Central memory CD8-positive, alpha-beta T cell (primary cell): ENCODE measurements around the gene CBLB.
A peak's percentile ranks its signal among the peaks of the same experiment; 100 is the strongest.

ENCODE experiments used
- ATAC-seq: fragments of 150-1000 bp; cut with Tn5 transposase; replicated peaks from 2 replicates; pipeline ENCODE4 v1.10.0; 2022; ENCODE audit warnings: mild to moderate bottlenecking, moderate FRiP score, moderate number of reproducible peaks; ENCODE audit not compliant: poor library complexity, severe bottlenecking; ENCODE audit errors: extremely low read depth
- DNase-seq, 2 donors: peaks; one replicate each; pipeline ENCODE4 v3.0.0; 2021; ENCODE audit warnings: low spot score in 2 of 2
- H3K27ac Mint-ChIP-seq: one replicate; pipeline ENCODE4 v1.8.0; 2022; ENCODE audit warnings: low read depth, mild to moderate bottlenecking, moderate library complexity, mixed read lengths
- H3K27me3 Mint-ChIP-seq: one replicate; pipeline ENCODE4 v1.8.0; 2022; ENCODE audit warnings: mixed read lengths
- H3K36me3 Mint-ChIP-seq: one replicate; pipeline ENCODE4 v1.8.0; 2022; ENCODE audit warnings: mild to moderate bottlenecking, moderate library complexity, mixed read lengths; ENCODE audit not compliant: insufficient read depth
- H3K4me1 Mint-ChIP-seq: one replicate; pipeline ENCODE4 v1.8.0; 2022; ENCODE audit warnings: mixed read lengths
- H3K4me3 Mint-ChIP-seq: one replicate; pipeline ENCODE4 v1.8.0; 2022; ENCODE audit warnings: mild to moderate bottlenecking, moderate library complexity, mixed read lengths
- H3K9me3 Mint-ChIP-seq: one replicate; pipeline ENCODE4 v1.8.0; 2022; ENCODE audit warnings: mixed read lengths

Gene CBLB

DNA sequence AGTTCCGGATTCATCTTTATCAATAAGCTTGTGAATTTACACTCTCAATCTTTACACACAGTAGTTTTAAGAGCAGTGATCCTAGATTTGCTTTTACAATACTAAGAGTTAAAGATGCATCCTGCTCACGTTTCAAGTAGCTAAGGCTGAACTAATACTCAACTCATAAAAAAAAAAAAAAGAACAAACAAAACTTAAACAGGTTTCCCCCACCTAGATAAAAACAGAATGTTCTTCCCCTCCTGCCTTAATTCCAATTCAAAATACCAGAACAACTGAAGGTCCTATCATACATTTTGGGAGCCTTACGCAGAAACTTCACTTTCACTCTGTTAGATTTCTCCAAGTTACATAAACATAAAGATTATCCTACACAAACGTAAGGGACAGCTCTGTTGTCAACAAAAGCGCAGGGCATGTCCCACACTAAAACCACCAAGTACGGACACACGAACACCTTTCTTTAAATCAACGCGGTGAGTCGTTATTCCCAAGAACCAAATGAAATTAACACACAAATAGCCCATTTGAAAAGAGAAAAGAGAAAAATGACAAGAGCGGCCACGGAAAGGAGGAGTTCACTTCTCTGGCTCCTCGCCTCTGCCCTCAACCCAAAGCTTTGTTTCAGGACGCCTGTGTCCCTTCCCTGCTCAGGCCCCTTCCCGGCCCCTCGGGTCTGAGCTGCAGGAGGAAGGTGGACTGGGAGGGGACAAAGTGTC, 941 bp downstream of the CBLB start:
- no peak for ATAC-seq
- DNase-seq = no peak
- Mint-ChIP-seq H3K27me3 (no peaks in the 10 kb centered on the region), H3K27ac (peak overlapping the region; percentile 97), H3K36me3 (peaks cover 46% of the 10 kb centered on the region), H3K9me3 (no peaks in the 10 kb centered on the region), H3K4me3 (peak overlapping the region; percentile 96), H3K4me1 (peaks cover 49% of the 10 kb centered on the region)

DNA sequence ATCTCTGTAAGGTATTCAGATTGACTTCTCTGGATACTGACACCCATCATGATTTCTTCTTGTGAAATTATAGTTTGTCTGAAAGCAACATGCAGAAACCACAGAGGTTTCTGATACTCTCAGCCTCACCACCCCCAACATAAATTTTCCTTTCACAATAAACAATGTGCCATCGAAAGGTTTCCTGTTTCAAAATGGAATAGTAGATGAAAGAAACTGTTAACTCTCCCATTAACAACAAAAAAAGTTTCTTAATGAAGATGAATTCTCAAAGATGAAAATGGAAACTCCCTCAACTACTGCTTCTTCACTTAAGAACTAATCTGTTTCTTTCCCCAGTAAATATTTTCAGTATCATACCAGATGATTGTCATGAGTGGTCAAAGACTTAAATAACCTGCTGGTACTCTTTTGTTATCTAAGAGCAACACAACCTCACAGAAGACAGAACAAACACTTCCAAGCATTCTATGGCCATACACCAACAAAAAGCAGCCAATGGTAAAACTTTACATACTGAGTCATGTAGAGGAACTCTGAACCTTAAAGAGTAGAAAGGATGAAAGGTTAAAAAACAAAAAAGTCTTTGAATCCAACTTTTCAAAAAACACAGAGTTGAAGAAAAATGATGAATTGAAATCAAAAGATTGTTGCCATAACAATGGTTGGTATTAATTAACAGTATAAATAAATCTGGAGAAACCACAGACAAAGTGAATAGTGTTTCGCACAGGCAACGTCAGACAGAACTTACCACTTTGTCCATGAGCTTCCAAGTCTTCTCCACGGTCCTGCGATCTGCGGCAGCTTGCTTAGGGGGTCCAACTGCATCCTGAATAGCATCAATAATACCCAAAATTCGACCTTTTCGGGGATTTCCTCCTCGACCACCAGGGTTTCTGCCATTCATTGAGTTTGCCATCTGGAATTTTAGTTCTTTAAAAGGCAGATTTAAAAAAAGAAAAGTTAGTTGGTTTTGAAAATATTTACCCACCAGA, 1.9 kb downstream of the CBLB start:
- Mint-ChIP-seq H3K4me3 (peak overlapping the region; percentile 96), H3K9me3 (no peaks in the 10 kb centered on the region), H3K27ac (peak overlapping the region; percentile 97), H3K4me1 (peaks cover 49% of the 10 kb centered on the region), H3K27me3 (no peaks in the 10 kb centered on the region), H3K36me3 (peaks cover 46% of the 10 kb centered on the region)
- DNase-seq (no peak), ATAC-seq (no peak)

DNA sequence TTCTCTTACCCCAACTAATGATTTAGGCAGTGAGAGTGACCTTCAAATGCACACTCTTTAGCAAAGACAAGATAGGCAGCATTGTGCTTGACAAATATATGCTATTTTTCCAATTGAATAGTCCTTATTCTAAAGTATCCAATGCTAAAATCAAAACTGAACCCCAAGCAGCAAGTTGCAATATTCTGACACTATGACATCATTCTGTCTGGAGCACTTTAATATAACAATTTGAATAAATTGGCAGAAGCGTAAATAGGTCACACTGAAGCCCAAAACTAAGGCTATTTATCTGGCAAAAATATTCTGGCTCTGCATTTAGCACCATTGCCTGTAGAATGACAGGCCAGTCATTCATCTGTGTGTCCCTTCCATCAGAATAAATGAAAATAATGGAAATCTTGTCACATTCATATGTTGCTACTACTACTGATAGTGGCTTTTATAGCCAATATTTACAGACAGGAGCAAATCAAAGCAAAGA, 2.9 kb downstream of the CBLB start:
- Mint-ChIP-seq H3K9me3 (no peaks in the 10 kb centered on the region), H3K4me3 (peak overlapping the region; percentile 96), H3K27ac (peak overlapping the region; percentile 97), H3K36me3 (peaks cover 45% of the 10 kb centered on the region), H3K4me1 (peaks cover 49% of the 10 kb centered on the region), H3K27me3 (no peaks in the 10 kb centered on the region)
- DNase-seq (no peak), ATAC-seq (no peak)

DNA sequence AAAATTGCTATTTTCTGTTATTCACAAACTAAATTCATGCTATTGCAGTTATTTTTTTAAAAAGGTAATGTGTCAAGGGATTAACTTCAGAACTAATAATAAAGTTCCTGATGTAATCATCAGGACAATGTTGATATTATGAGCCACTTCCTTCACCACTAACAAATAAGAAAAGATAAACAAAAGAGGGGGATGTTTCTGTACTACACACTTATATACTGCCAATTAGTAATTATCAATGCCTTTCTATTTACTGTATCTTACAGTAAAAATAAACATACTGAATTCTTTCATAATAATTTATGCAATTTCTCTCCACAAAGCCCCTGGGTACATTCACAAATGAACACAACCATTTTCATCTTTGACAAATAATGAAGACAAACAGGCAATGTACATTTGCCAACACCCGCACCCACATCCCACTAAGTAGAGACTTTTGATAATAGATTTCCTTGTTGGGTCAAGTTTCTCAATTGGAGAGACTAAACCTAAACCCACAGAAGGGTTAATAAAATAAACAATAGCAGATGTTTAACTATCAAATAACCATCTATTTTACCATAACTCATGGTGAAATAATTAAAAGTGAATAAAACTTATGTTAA, 3.7 kb downstream of the CBLB start:
- ATAC-seq = no peak
- Mint-ChIP-seq H3K27ac (no peak overlapping the region), H3K9me3 (no peaks in the 10 kb centered on the region), H3K27me3 (no peaks in the 10 kb centered on the region), H3K36me3 (peaks cover 46% of the 10 kb centered on the region), H3K4me3 (peak overlapping the region; percentile 96), H3K4me1 (peaks cover 45% of the 10 kb centered on the region)
- no peak for DNase-seq

DNA sequence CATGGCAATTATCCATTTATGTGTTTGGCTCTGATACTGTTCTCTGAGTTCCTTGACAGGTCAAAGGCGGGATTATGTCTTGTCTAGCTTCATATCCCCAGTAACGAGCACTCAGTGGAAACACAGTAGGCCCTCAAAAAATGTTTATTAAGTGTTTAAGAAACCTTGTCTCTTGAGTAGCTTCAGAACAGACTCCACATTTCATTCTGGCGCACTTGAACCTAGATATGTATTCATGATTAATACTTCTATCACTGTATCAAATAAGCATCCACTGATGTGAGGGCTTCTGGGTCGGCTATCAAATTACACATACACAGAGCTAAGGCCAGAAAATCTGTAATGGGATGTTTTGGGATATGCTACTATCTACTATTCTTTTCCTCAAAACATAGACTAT, 4.6 kb downstream of the CBLB start:
- DNase-seq (no peak), ATAC-seq (no peak)
- no peaks in the 10 kb centered on the region for H3K27me3 Mint-ChIP-seq
- H3K4me3 Mint-ChIP-seq = peak overlapping the region; percentile 96
- peaks cover 39% of the 10 kb centered on the region for H3K4me1 Mint-ChIP-seq
- H3K27ac Mint-ChIP-seq = no peak overlapping the region
- H3K9me3 Mint-ChIP-seq = no peaks in the 10 kb centered on the region
- H3K36me3 Mint-ChIP-seq = peaks cover 48% of the 10 kb centered on the region

DNA sequence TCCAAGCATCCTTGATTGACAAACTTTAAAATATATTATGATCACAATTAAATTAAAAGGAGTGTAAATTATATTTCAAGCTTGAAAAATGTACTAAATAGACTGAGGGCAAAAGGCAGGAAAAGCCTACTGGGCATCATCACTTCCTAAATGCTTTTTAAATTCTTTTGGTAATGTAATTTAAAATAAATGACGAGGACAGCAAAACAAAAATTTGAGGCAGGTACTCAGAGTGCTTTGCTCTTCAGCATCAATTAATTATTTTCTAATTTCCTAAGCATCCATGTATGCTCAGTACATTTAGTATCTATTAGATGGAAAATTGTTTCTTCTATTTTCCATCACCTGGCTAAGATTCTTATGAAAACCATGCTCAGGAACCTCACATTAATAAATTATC, 5.2 kb downstream of the CBLB start:
- ATAC-seq = no peak
- H3K4me3 Mint-ChIP-seq = peak overlapping the region; percentile 96
- H3K4me1 Mint-ChIP-seq = peaks cover 34% of the 10 kb centered on the region
- DNase-seq = no peak
- no peak overlapping the region for H3K27ac Mint-ChIP-seq
- H3K9me3 Mint-ChIP-seq = no peaks in the 10 kb centered on the region
- H3K36me3 Mint-ChIP-seq = peaks cover 44% of the 10 kb centered on the region
- no peaks in the 10 kb centered on the region for H3K27me3 Mint-ChIP-seq

DNA sequence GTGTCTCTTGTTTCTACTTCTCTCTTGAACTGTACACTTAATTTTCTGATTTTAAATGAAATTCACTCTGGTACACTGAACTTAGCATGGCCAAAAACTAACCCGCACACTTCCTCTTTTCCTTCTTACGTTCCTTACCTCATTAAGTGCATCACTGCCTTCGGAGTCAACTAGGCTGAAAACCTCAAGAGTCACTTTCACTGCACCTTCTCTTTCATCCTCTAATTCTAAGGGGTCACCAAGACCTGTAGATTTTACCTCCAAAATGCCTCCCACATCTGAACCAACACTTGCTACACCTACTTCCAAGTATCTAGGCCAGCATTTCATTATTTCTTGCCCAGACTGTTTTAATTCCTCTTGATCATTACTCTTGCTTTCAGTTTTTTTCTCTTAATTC, 6.6 kb downstream of the CBLB start:
- Mint-ChIP-seq H3K27me3 (no peaks in the 10 kb centered on the region), H3K4me3 (no peak overlapping the region), H3K4me1 (peaks cover 34% of the 10 kb centered on the region), H3K9me3 (no peaks in the 10 kb centered on the region), H3K36me3 (peaks cover 37% of the 10 kb centered on the region), H3K27ac (no peak overlapping the region)
- ATAC-seq (no peak), DNase-seq (no peak)

DNA sequence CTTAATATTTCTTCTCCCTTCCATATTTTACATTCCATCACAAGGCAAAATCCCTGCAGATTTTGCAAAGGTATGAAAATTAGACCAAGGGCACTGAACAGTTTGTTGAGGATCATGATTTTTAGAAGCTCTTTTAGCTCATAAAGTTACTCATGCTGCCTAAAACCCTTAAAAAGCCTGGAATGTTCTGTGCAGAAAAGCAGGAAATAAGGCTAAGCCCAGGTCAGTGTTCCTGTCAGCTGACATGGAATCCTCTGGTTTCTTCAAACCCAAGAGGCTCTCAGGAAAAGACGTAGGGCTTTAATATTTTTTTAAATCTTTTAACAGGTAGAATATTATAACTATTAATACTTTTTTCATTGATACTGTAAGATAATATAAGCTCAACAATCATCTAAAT, 8.2 kb downstream of the CBLB start:
- Mint-ChIP-seq H3K36me3 (peaks cover 26% of the 10 kb centered on the region), H3K4me1 (peaks cover 29% of the 10 kb centered on the region), H3K4me3 (no peak overlapping the region), H3K9me3 (no peaks in the 10 kb centered on the region), H3K27ac (no peak overlapping the region), H3K27me3 (no peaks in the 10 kb centered on the region)
- no peak for ATAC-seq
- DNase-seq = no peak

DNA sequence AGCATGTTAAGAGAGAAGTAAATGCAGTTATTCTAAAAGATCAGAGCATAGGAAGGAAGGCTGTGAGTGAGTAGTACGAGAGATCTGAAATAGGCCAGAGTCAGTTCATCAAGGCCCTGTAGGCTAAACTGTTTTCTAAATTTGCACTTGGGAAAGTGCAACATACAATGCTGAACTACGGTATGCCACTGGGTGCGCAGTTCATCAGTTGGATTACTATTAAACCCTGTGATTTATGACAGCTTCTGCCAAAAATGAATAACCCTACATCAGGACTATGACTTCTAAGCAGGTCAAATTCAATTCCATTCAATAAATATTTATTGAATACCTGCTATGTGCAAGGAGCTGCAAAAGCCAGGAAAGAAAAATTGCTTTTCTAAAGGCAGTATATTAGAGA, 10.8 kb downstream of the CBLB start:
- Mint-ChIP-seq H3K9me3 (no peaks in the 10 kb centered on the region), H3K36me3 (peaks cover 27% of the 10 kb centered on the region), H3K27ac (no peak overlapping the region), H3K4me3 (peak overlapping the region; percentile 14), H3K27me3 (no peaks in the 10 kb centered on the region), H3K4me1 (peaks cover 35% of the 10 kb centered on the region)
- DNase-seq (no peak), ATAC-seq (no peak)

DNA sequence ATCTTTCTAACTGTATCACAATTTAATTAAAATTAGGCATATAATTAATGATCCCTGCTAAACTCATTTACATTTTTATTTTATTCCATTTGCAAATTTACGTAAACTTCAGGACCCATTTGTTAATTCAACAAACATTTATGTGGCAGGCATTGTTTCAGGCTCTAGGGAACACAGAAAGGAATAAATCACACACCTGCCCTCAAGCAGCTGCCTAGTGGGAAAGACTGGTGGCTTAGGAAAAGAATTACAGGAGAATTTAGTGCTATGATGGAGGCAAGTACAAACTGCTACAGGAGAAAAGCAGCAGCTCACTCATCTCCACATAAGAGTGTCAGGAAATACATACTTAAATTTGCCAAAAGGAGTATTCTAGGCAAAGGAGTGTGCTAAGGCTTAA, 11.2 kb downstream of the CBLB start:
- DNase-seq (no peak), ATAC-seq (no peak)
- Mint-ChIP-seq H3K9me3 (no peaks in the 10 kb centered on the region), H3K4me1 (peaks cover 36% of the 10 kb centered on the region), H3K4me3 (peak overlapping the region; percentile 14), H3K27ac (no peak overlapping the region), H3K36me3 (peaks cover 31% of the 10 kb centered on the region), H3K27me3 (no peaks in the 10 kb centered on the region)

DNA sequence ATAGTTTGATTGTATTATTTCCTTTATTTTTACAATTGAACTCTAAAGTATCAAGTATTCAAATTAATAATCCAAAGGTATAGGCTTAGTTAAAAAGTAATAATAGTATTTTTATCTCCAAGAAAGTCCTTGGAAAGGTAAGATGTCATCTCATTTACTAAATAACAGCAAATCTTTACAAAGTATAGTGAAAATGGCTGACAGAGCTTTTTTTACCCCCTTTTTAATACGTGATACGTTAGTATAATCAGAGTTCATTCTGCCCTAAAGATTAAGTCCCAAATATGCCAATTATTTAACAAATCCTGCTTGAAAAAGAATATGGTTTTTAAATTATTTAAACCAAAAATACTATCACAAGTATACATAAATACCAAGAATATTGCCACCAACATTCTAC, 12.2 kb downstream of the CBLB start:
- no peak overlapping the region for H3K27ac Mint-ChIP-seq
- H3K9me3 Mint-ChIP-seq = no peaks in the 10 kb centered on the region
- H3K4me3 Mint-ChIP-seq = no peak overlapping the region
- DNase-seq (no peak), ATAC-seq (no peak)
- H3K36me3 Mint-ChIP-seq = peaks cover 36% of the 10 kb centered on the region
- H3K4me1 Mint-ChIP-seq = peaks cover 36% of the 10 kb centered on the region
- H3K27me3 Mint-ChIP-seq = no peaks in the 10 kb centered on the region

DNA sequence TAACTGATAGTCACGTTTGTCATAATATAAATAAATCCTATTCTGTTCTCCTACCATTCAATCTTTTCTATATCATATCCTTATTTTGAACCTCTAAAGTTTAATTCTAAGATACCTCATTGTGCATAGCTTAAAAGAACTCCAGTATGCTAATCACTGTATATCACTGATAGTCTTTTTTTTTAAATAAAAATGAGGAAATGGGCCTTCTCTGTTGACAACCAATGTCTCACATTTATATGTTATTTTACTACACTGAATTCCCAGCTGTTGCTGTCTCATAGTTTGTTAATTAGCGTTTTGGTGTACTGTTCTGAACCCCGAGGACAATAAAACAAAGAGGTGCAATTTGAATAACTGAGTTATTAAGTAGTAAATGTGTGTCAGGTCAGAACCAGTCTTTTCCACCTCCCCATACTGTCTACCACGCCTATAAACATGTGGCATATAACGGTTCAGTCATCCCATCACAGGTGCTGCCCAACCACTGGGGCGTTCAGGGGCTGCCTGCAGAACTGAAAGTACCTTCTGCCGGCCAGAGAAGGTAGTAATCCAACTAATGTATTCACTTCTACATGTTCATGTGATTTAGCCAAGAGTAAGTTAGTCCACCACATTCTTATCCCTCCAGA, 14.9 kb downstream of the CBLB start:
- H3K4me1 Mint-ChIP-seq = peaks cover 41% of the 10 kb centered on the region
- H3K36me3 Mint-ChIP-seq = peaks cover 42% of the 10 kb centered on the region
- no peaks in the 10 kb centered on the region for H3K27me3 Mint-ChIP-seq
- ATAC-seq = peak; percentile 77
- peak overlapping the region; percentile 32 for H3K4me3 Mint-ChIP-seq
- H3K9me3 Mint-ChIP-seq = no peaks in the 10 kb centered on the region
- H3K27ac Mint-ChIP-seq = peak overlapping the region; percentile 66
- no peak for DNase-seq
